ENCODE results near the gene SLC4A1. TPM values are rescaled to one million over a fixed set of nuclear protein-coding genes. Genes with fewer than 3 reads are reported as not detected.

SLC4A1 gene
- total RNA-seq, 2 experiments from 2014 or later: not detected

- CTCF ChIA-PET: interaction anchor here (0.7 kb wide), 1 partner anchor 20 kb away, joined by 3 read pairs; no protein-coding TSS in a partner anchor
- ATAC-seq: no peak
Observed at GRCh38 chr17:44266402-44267164, 1.4 kb downstream of the SLC4A1 start.

GRCh38 chr17:44263345-44263902 lies 4.5 kb downstream of the SLC4A1 start:
- no peak for ATAC-seq

More at GRCh38 chr17:44266402-44267164, 1.4 kb downstream of the SLC4A1 start:
- no peaks in the 10 kb centered on the region for H3K4me1 Mint-ChIP-seq
- no peak for DNase-seq
- no peak overlapping the region for H3K27ac Mint-ChIP-seq
- H3K27me3 Mint-ChIP-seq: no peaks in the 10 kb centered on the region
- H3K36me3 Mint-ChIP-seq (ENCODE audit: low read depth): no peaks in the 10 kb centered on the region
- POLR2A ChIA-PET: no interaction called here
- no peak overlapping the region for H3K4me3 Mint-ChIP-seq
- intact Hi-C loops (cut with DNase I, micrococcal nuclease): no loop called here
- no peaks in the 10 kb centered on the region for H3K9me3 Mint-ChIP-seq (ENCODE audit: low read depth)

GRCh38 chr17:44262654-44263225 lies 5.2 kb downstream of the SLC4A1 start:
- ATAC-seq (no peak), DNase-seq (no peak)
- H3K9me3 Mint-ChIP-seq (ENCODE audit: low read depth): no peaks in the 10 kb centered on the region
- no peaks in the 10 kb centered on the region for H3K36me3 Mint-ChIP-seq (ENCODE audit: low read depth)
- H3K4me3 Mint-ChIP-seq: no peak overlapping the region
- H3K4me1 Mint-ChIP-seq: no peaks in the 10 kb centered on the region
- H3K27me3 Mint-ChIP-seq: no peaks in the 10 kb centered on the region
- intact Hi-C loops (cut with DNase I, micrococcal nuclease): no loop called here
- ChIA-PET POLR2A (no interaction called here), CTCF (interaction anchor here (0.5 to 1.0 kb wide), 4 partner anchors 11 to 1334 kb away, joined by 3 to 4 read pairs (median 3); partner anchors contain the start of gene GRN)
- H3K27ac Mint-ChIP-seq: no peak overlapping the region

More at GRCh38 chr17:44263345-44263902, 4.5 kb downstream of the SLC4A1 start:
- DNase-seq: no peak
- no peak overlapping the region for H3K27ac Mint-ChIP-seq
- ChIA-PET CTCF (interaction anchor here (0.5 to 0.6 kb wide), 2 partner anchors 10 to 43 kb away, joined by 3 to 4 read pairs; no protein-coding TSS in a partner anchor), POLR2A (no interaction called here)
- H3K27me3 Mint-ChIP-seq: no peaks in the 10 kb centered on the region
- no peaks in the 10 kb centered on the region for H3K4me1 Mint-ChIP-seq
- intact Hi-C loops (cut with DNase I, micrococcal nuclease): no loop called here
- H3K4me3 Mint-ChIP-seq: no peak overlapping the region
- H3K36me3 Mint-ChIP-seq (ENCODE audit: low read depth): no peaks in the 10 kb centered on the region
- H3K9me3 Mint-ChIP-seq (ENCODE audit: low read depth): no peaks in the 10 kb centered on the region

- ATAC-seq: no peak
- CTCF ChIA-PET: interaction anchor here (0.6 to 0.8 kb wide), 2 partner anchors 94 to 109 kb away, joined by 3 read pairs; no protein-coding TSS in a partner anchor
Observed at GRCh38 chr17:44260296-44260695, 7.6 kb downstream of the SLC4A1 start.

GRCh38 chr17:44258811-44259351 lies 9.1 kb downstream of the SLC4A1 start:
- Mint-ChIP-seq H3K36me3 (ENCODE audit: low read depth) (no peaks in the 10 kb centered on the region), H3K27ac (no peak overlapping the region), H3K27me3 (peaks cover 2% of the 10 kb centered on the region), H3K4me1 (no peaks in the 10 kb centered on the region), H3K4me3 (no peak overlapping the region), H3K9me3 (ENCODE audit: low read depth) (no peaks in the 10 kb centered on the region)
- ChIA-PET POLR2A (no interaction called here), CTCF (interaction anchor here (0.5 kb wide), 1 partner anchor 839 kb away, joined by 3 read pairs; no protein-coding TSS in a partner anchor)
- intact Hi-C loops (cut with DNase I, micrococcal nuclease): no loop called here
- DNase-seq (no peak), ATAC-seq (no peak)

More at GRCh38 chr17:44260296-44260695, 7.6 kb downstream of the SLC4A1 start:
- H3K4me3 Mint-ChIP-seq: no peak overlapping the region
- no peak for DNase-seq
- POLR2A ChIA-PET: no interaction called here
- no peak overlapping the region for H3K27ac Mint-ChIP-seq
- H3K9me3 Mint-ChIP-seq (ENCODE audit: low read depth): no peaks in the 10 kb centered on the region
- H3K4me1 Mint-ChIP-seq: no peaks in the 10 kb centered on the region
- peaks cover 2% of the 10 kb centered on the region for H3K27me3 Mint-ChIP-seq
- intact Hi-C loops (cut with DNase I, micrococcal nuclease): no loop called here
- H3K36me3 Mint-ChIP-seq (ENCODE audit: low read depth): no peaks in the 10 kb centered on the region

GRCh38 chr17:44257815-44258760 lies 9.8 kb downstream of the SLC4A1 start:
- ATAC-seq: no peak
- H3K27me3 Mint-ChIP-seq: peaks cover 2% of the 10 kb centered on the region
- no peaks in the 10 kb centered on the region for H3K4me1 Mint-ChIP-seq
- ChIA-PET CTCF (interaction anchor here (0.5 kb wide), 1 partner anchor 840 kb away, joined by 3 read pairs; no protein-coding TSS in a partner anchor), POLR2A (no interaction called here)
- H3K36me3 Mint-ChIP-seq (ENCODE audit: low read depth): no peaks in the 10 kb centered on the region
- H3K9me3 Mint-ChIP-seq (ENCODE audit: low read depth): no peaks in the 10 kb centered on the region
- DNase-seq: no peak
- no peak overlapping the region for H3K4me3 Mint-ChIP-seq
- intact Hi-C loops (cut with DNase I, micrococcal nuclease): no loop called here
- H3K27ac Mint-ChIP-seq: no peak overlapping the region

- Mint-ChIP-seq H3K9me3 (ENCODE audit: low read depth) (no peaks in the 10 kb centered on the region), H3K27ac (no peak overlapping the region), H3K4me3 (no peak overlapping the region), H3K27me3 (peaks cover 2% of the 10 kb centered on the region), H3K4me1 (no peaks in the 10 kb centered on the region), H3K36me3 (ENCODE audit: low read depth) (no peaks in the 10 kb centered on the region)
- no peak for ATAC-seq
- POLR2A ChIA-PET: no interaction called here
- CTCF ChIA-PET: no interaction called here
- intact Hi-C loops (cut with DNase I, micrococcal nuclease): no loop called here
- no peak for DNase-seq
Observed at GRCh38 chr17:44256671-44257070, 11.3 kb downstream of the SLC4A1 start.

- CTCF ChIA-PET: interaction anchor here (0.8 kb wide), 1 partner anchor 32 kb away, joined by 3 read pairs; no protein-coding TSS in a partner anchor
- intact Hi-C loops (cut with DNase I, micrococcal nuclease): no loop called here
- POLR2A ChIA-PET: no interaction called here
- Mint-ChIP-seq H3K36me3 (ENCODE audit: low read depth) (no peaks in the 10 kb centered on the region), H3K27me3 (peaks cover 2% of the 10 kb centered on the region), H3K9me3 (ENCODE audit: low read depth) (no peaks in the 10 kb centered on the region), H3K4me3 (no peak overlapping the region), H3K4me1 (no peaks in the 10 kb centered on the region), H3K27ac (no peak overlapping the region)
- DNase-seq (no peak), ATAC-seq (no peak)
Observed at GRCh38 chr17:44255915-44256314, 12.0 kb downstream of the SLC4A1 start.

- no peaks in the 10 kb centered on the region for H3K4me1 Mint-ChIP-seq
- no peak for ATAC-seq
- POLR2A ChIA-PET: no interaction called here
Observed at GRCh38 chr17:44254361-44255095, 13.4 kb downstream of the SLC4A1 start.

GRCh38 chr17:44253006-44253405 lies 14.9 kb downstream of the SLC4A1 start:
- POLR2A ChIA-PET: interaction anchor here (0.6 kb wide), 1 partner anchor 58 kb away, joined by 3 read pairs; no protein-coding TSS in a partner anchor
- Mint-ChIP-seq H3K27me3 (peaks cover 2% of the 10 kb centered on the region), H3K36me3 (ENCODE audit: low read depth) (no peaks in the 10 kb centered on the region), H3K9me3 (ENCODE audit: low read depth) (no peaks in the 10 kb centered on the region), H3K4me3 (no peak overlapping the region), H3K4me1 (peaks cover 8% of the 10 kb centered on the region), H3K27ac (no peak overlapping the region)
- intact Hi-C loops (cut with DNase I, micrococcal nuclease): no loop called here
- CTCF ChIA-PET: no interaction called here
- ATAC-seq: no peak
- DNase-seq: no peak

More at GRCh38 chr17:44254361-44255095, 13.4 kb downstream of the SLC4A1 start:
- CTCF ChIA-PET: interaction anchor here (0.5 kb wide), 1 partner anchor 269 kb away, joined by 3 read pairs; no protein-coding TSS in a partner anchor
- Mint-ChIP-seq H3K4me3 (no peak overlapping the region), H3K27ac (no peak overlapping the region), H3K36me3 (ENCODE audit: low read depth) (no peaks in the 10 kb centered on the region), H3K9me3 (ENCODE audit: low read depth) (no peaks in the 10 kb centered on the region), H3K27me3 (peaks cover 2% of the 10 kb centered on the region)
- DNase-seq: no peak
- intact Hi-C loops (cut with DNase I, micrococcal nuclease): no loop called here

All from activated CD4-positive, alpha-beta T cell treated with anti-CD3 and anti-CD28 coated beads for 36 hours (primary cell).